Type B pancreatic cell (in vitro differentiated cells): ENCODE results near the gene SPART. TPM values are rescaled to one million over a fixed set of nuclear protein-coding genes. Genes with fewer than 3 reads are reported as not detected.
"Not testable (repeated sequence)": the region's sequence is repeated elsewhere in the genome, so short reads cannot be mapped to it uniquely, and the experiment has no call there.

Experiments used
- DNase-seq: peaks from one replicate; pipeline ENCODE4 v3.0.0; 2021; ENCODE audit warnings: mixed read lengths; ENCODE audit not compliant: unreplicated experiment; ENCODE audit errors: extremely low spot score
- H3K27ac Mint-ChIP-seq: 2 replicates; pipeline ENCODE4 v1.8.0; 2021; ENCODE audit warnings: mild to moderate bottlenecking, mixed read lengths
- H3K27me3 Mint-ChIP-seq: 2 replicates; pipeline ENCODE4 v1.8.0; 2021; ENCODE audit warnings: mixed read lengths
- H3K36me3 Mint-ChIP-seq: 2 replicates; pipeline ENCODE4 v1.8.0; 2021; ENCODE audit warnings: mixed read lengths
- H3K4me1 Mint-ChIP-seq: one replicate; pipeline ENCODE4 v1.8.0; 2021; ENCODE audit warnings: mixed read lengths; ENCODE audit not compliant: unreplicated experiment
- H3K4me3 Mint-ChIP-seq: 2 replicates; pipeline ENCODE4 v1.8.0; 2021; ENCODE audit warnings: mild to moderate bottlenecking, mixed read lengths
- H3K9me3 Mint-ChIP-seq: 2 replicates; pipeline ENCODE4 v1.8.0; 2021; ENCODE audit warnings: mixed read lengths
- CTCF ChIP-seq: fragments of 200-600 bp; sonication (generic); conservative IDR thresholded peaks from 2 replicates; pipeline ENCODE4 v1.5.0; 2021; ENCODE audit warnings: antibody characterized with exemption, mild to moderate bottlenecking
- total RNA-seq: library from RNA; stranded (reverse); gene quantifications from 2 replicates; pipeline ENCODE4 v1.2.1, GENCODE V29; 2021; ENCODE audit warnings: low replicate concordance

The SPART gene
- total RNA-seq, 1 donor from 2014 or later, result 67.6 TPM

DNA sequence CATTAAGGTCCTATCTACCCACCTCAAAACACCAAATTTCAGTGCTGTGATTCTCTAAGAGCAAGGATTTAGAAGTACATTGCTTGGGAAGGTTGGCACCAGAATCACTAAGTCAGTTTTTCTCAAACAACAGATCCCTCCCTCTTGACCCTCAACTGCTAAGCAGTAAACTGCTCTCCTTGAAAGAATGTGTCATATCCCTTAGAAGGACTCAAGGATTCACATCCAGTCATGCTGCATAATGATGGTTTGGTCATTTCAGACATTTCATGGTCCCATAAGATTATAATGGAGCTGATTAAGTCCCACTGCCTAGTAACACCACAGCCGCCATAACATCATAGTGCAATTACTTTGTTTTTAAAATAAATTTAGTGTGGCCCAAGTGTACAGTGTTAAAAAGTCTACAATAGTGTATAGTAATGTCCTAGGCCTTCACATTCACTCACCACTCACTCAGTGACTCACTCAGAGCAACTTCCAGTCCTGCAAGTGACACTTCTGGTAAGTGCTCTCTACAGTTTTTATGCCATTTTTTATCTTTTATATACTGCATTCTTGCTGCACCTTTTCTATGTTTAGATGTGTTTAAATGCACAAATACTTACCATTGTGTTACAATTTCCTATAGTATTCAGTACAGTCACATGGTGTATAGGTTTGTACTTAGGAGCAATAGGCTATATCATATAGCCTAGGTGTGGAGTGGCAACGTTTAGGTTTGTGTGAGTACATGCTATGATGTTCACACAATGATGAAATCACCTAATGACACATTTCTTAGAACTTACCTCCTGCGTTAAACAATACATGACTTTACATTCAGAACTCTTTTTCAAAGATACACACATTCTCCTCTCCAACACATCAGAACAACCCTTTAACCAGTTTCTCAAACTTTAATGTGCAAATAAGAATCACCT, 32.9 kb downstream of the SPART start:
- no peak for TF ChIP-seq CTCF
- H3K4me3 Mint-ChIP-seq, result no peak overlapping the region
- H3K27me3 Mint-ChIP-seq, result no peaks in the 10 kb centered on the region
- H3K36me3 Mint-ChIP-seq, result peaks cover 48% of the 10 kb centered on the region
- no peaks in the 10 kb centered on the region for H3K4me1 Mint-ChIP-seq
- no peaks in the 10 kb centered on the region for H3K9me3 Mint-ChIP-seq
- no peak overlapping the region for H3K27ac Mint-ChIP-seq
- no peak for DNase-seq

DNA sequence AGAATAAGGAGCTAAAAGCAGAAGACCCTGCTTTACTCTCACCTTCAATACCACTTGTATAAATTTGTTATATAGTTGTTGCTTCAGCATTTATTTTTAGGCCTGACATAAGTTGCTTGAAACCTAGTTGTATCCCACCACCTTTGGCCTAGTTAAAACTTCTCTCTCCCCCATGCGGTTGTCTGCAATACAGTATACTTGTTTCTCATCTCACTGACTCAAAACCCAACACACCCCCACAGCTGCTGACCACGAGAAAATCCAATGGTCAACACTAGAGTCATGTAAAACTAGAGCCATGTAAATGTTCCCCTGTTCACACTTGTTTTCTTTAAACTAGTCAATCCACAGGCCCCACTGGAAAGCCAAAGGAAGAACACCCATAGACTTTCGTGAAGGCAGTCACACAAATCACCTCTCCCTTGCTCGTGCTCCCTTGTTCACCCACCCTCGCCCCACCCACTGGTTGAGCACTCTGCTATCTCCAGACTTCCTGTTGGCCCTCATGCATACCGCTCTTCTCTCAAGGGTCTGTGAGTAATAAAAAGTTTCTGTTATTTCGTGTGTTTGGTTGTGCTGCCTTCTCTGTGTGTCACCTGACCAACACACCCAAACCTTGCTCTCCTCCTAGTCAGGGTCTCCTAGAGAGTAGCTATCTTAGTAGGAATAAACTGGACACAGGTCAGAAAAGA, 35.6 kb downstream of the SPART start:
- H3K4me1 Mint-ChIP-seq, result no peaks in the 10 kb centered on the region
- H3K27ac Mint-ChIP-seq, result no peak overlapping the region
- peaks cover 34% of the 10 kb centered on the region for H3K36me3 Mint-ChIP-seq
- no peaks in the 10 kb centered on the region for H3K9me3 Mint-ChIP-seq
- no peak for TF ChIP-seq CTCF
- DNase-seq, result no peak
- no peak overlapping the region for H3K4me3 Mint-ChIP-seq
- H3K27me3 Mint-ChIP-seq, result no peaks in the 10 kb centered on the region

GRCh38 chr13:36302289-36302688, 43.9 kb downstream of the SPART start:
- TF ChIP-seq CTCF, result no peak
- DNase-seq, result no peak
- Mint-ChIP-seq H3K9me3 (peaks cover 5% of the 10 kb centered on the region), H3K4me3 (no peak overlapping the region), H3K36me3 (peaks cover 34% of the 10 kb centered on the region), H3K4me1 (peaks cover 15% of the 10 kb centered on the region), H3K27me3 (no peaks in the 10 kb centered on the region), H3K27ac (no peak overlapping the region)

GRCh38 chr13:36299469-36299868, 46.7 kb downstream of the SPART start:
- H3K36me3 Mint-ChIP-seq, result peaks cover 28% of the 10 kb centered on the region
- H3K9me3 Mint-ChIP-seq, DNase-seq, H3K27me3 Mint-ChIP-seq: not testable (repeated sequence)
- peak overlapping the region; percentile 47 for H3K4me3 Mint-ChIP-seq
- peaks cover 15% of the 10 kb centered on the region for H3K4me1 Mint-ChIP-seq
- peak overlapping the region; percentile 81 for H3K27ac Mint-ChIP-seq

DNA sequence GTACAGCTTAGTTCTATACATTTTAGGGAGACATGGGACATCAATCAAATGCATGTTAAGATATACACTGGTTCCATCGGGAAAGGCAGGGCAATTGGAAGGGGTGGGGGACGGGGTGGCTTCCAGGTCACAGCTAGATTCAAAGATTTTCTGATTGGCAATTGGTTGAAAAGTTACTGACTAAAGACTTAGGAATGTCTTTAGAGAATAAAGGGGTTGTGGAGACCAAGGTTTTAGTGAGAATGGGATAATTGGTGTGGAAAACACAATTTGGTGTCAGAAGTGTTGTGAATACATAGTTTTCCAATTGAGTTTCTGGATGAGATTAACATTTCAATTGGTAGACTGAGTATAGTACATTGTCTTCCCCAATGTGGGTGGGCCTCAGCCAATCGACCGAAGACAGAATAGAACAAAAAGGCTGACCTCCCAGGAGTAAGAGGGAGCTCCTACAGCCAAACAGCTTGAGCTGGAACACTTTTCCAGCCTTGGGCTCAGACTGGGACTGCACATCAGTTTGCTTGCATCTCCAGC, 47.6 kb downstream of the SPART start:
- H3K9me3 Mint-ChIP-seq, result peaks cover 5% of the 10 kb centered on the region
- H3K4me1 Mint-ChIP-seq, result peaks cover 15% of the 10 kb centered on the region
- peak overlapping the region; percentile 87 for H3K27ac Mint-ChIP-seq
- DNase-seq, result no peak
- no peak for TF ChIP-seq CTCF
- peaks cover 24% of the 10 kb centered on the region for H3K36me3 Mint-ChIP-seq
- H3K27me3 Mint-ChIP-seq, result no peaks in the 10 kb centered on the region
- H3K4me3 Mint-ChIP-seq, result peak overlapping the region; percentile 94
